K562 (cell line): Measurements from ENCODE around the gene TPI1. TPM values are rescaled to one million over a fixed set of nuclear protein-coding genes. Genes with fewer than 3 reads are reported as not detected.

Source experiments
- PTRF ChIP-seq: fragments of 450-650 bp; IDR thresholded peaks from 2 replicates; pipeline ENCODE4 v1.6.1; 2016; ENCODE audit warnings: mild to moderate bottlenecking, missing genetic modification characterization, missing compliant biosample characterization
- RBM14 ChIP-seq: fragments of 200-400 bp; formaldehyde crosslinking; IDR thresholded peaks from 2 replicates; pipeline ENCODE4 v1.6.1; 2018; ENCODE audit warnings: low read depth, mild to moderate bottlenecking, low read length, moderate library complexity, borderline replicate concordance; ENCODE audit not compliant: insufficient read depth
- THAP12 ChIP-seq: fragments of 250-450 bp; sonication (Bioruptor Pico); IDR thresholded peaks from 2 replicates; pipeline ENCODE4 v1.9.0; 2021; ENCODE audit warnings: mild to moderate bottlenecking, inconsistent platforms
- ZNF79 ChIP-seq: fragments of 250-450 bp; sonication (Bioruptor Pico); IDR thresholded peaks from 2 replicates; pipeline ENCODE4 v1.4.0; 2020; ENCODE audit warnings: low read depth, mild to moderate bottlenecking, moderate library complexity
- polyA plus RNA-seq, 8 experiments: library from polyadenylated mRNA; depleted of rRNA in 4 of 8; stranded (reverse) in 5 of 8; unstranded in 3 of 8; fragments of >200 nt; fragmentation: Nextera tagmentation in 2 of 8; fragmentation: Illumina TruSeq in 1 of 8; extraction: Ambion mirVana in 2 of 8; extraction: Trizol in 1 of 8; gene quantifications; 2 replicates each; pipeline versions ENCODE4 v1.2.1 to v1.2.3, GENCODE V29; 2011 to 2014; ENCODE audit warnings: inconsistent platforms in 1 of 8, missing spikeins in 1 of 8
- total RNA-seq, 7 experiments: library from RNA; depleted of rRNA in 6 of 7; stranded (reverse); fragments of >200 nt in 6 of 7; fragmentation: Illumina TruSeq in 2 of 7; extraction: Trizol in 2 of 7; gene quantifications; 2 replicates each; pipeline versions ENCODE4 v1.2.1 to v1.2.3, GENCODE V29; 2011 to 2021; ENCODE audit warnings: low replicate concordance in 1 of 7
- TF ChIP-seq, protein P1 (sequence below), 2 experiments: fragments of 450-650 bp; formaldehyde crosslinking in 1 of 2; IDR thresholded peaks; 2 replicates each; pipeline versions ENCODE4 v1.4.0 to v1.6.1; 2014 to 2020; ENCODE audit warnings: mild to moderate bottlenecking in 2 of 2, borderline replicate concordance in 1 of 2, low read depth in 1 of 2

Gene TPI1
- total and polyA plus RNA-seq, 9 of the 15 experiments (the other 6 are each of a cell fraction or from before 2014, with no cell fraction given): 662 to 4,971 (median 892) TPM

GRCh38 chr12:6902448-6902847 lies 35.1 kb downstream of the TPI1 start (continued):
- TF ChIP-seq, protein P1, sequence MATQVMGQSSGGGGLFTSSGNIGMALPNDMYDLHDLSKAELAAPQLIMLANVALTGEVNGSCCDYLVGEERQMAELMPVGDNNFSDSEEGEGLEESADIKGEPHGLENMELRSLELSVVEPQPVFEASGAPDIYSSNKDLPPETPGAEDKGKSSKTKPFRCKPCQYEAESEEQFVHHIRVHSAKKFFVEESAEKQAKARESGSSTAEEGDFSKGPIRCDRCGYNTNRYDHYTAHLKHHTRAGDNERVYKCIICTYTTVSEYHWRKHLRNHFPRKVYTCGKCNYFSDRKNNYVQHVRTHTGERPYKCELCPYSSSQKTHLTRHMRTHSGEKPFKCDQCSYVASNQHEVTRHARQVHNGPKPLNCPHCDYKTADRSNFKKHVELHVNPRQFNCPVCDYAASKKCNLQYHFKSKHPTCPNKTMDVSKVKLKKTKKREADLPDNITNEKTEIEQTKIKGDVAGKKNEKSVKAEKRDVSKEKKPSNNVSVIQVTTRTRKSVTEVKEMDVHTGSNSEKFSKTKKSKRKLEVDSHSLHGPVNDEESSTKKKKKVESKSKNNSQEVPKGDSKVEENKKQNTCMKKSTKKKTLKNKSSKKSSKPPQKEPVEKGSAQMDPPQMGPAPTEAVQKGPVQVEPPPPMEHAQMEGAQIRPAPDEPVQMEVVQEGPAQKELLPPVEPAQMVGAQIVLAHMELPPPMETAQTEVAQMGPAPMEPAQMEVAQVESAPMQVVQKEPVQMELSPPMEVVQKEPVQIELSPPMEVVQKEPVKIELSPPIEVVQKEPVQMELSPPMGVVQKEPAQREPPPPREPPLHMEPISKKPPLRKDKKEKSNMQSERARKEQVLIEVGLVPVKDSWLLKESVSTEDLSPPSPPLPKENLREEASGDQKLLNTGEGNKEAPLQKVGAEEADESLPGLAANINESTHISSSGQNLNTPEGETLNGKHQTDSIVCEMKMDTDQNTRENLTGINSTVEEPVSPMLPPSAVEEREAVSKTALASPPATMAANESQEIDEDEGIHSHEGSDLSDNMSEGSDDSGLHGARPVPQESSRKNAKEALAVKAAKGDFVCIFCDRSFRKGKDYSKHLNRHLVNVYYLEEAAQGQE (IDR thresholded peaks at IDR 0.05; ENCODE audit: borderline replicate concordance): no peak
- TF ChIP-seq, protein P1 (CRISPR knock-in tag; IDR thresholded peaks at IDR 0.05; ENCODE audit: low read depth): no peak
- TF ChIP-seq RBM14 (no peak), THAP12 (CRISPR knock-in tag) (no peak), ZNF79 (CRISPR knock-in tag) (no peak), PTRF (no peak)
